Measurements from ENCODE around the gene DNAH12. TPM values are rescaled to one million over a fixed set of nuclear protein-coding genes. Genes with fewer than 3 reads are reported as not detected.

The DNAH12 gene
- total and polyA plus RNA-seq, 2 of the 4 experiments (the other 2 are of a cell fraction), result under 0.01 to 0.02 TPM

- H2BK120ac ChIP-seq (ENCODE audit: low read depth, low read length), result no peak overlapping the region
Measured at GRCh38 chr3:57397175-57398026, 146.7 kb downstream of the DNAH12 start.

More at GRCh38 chr3:57397175-57398026, 146.7 kb downstream of the DNAH12 start:
- H4K8ac ChIP-seq (ENCODE audit: low read depth in 2 of 2, low read length in 2 of 2), result no peak overlapping the region
- H3K23ac ChIP-seq (ENCODE audit: low read depth, low read length), result no peak overlapping the region
- in situ Hi-C loops (cut with MboI; ENCODE audit: low sequenced_read_pairs), result loop anchor here (25.0 kb wide), 1 partner anchor 465 kb away; no protein-coding TSS in a partner anchor
- POLR2A ChIA-PET (ENCODE audit: unreplicated experiment), result interaction anchor here (0.6 kb wide), 1 partner anchor 32 kb away, joined by 5 read pairs; no protein-coding TSS in a partner anchor
- H3K27me3 ChIP-seq (ENCODE audit: control insufficient read depth, insufficient read depth, low read length), result no peaks in the 10 kb centered on the region; the same call in 1 of the 2 replicates
- CTCF ChIA-PET, result interaction anchor here (0.5 to 2.1 kb wide), 19 partner anchors 10 to 770 kb away, joined by 3 to 9 read pairs (median 4); partner anchors contain the start of gene HESX1
- no peaks in the 10 kb centered on the region for H3K4me1 ChIP-seq (ENCODE audit: control insufficient read depth, insufficient read depth, low read length)
- no peak overlapping the region for H3K18ac ChIP-seq (ENCODE audit: low read depth, low read length)
- no peak overlapping the region for H4K91ac ChIP-seq (ENCODE audit: insufficient read depth, low read depth, low read length)
- no peak overlapping the region for H2AK9ac ChIP-seq (replicated peaks; ENCODE audit: low read depth, low read length, poor library complexity)
- no peak overlapping the region for H3K56ac ChIP-seq (ENCODE audit: extremely low read depth, insufficient read depth, low read length)
- no peak overlapping the region for H2AK5ac ChIP-seq (ENCODE audit: low read depth, low read length)
- no peak overlapping the region for H3K27ac ChIP-seq (ENCODE audit: insufficient read depth, low read length)
- H3K36me3 ChIP-seq (ENCODE audit: control insufficient read depth, insufficient read depth, low read length), result no peaks in the 10 kb centered on the region
- H3K9me1 ChIP-seq (ENCODE audit: insufficient read depth, low read length), result no peaks in the 10 kb centered on the region
- H3K9me3 ChIP-seq (ENCODE audit: control insufficient read depth, insufficient read depth, low read length), result no peaks in the 10 kb centered on the region
- no peaks in the 10 kb centered on the region for H4K20me1 ChIP-seq (ENCODE audit: insufficient read depth, low read length)
- ATAC-seq (ENCODE audit: low read depth), result peak; percentile 96
- no peak overlapping the region for H2BK5ac ChIP-seq (ENCODE audit: low read depth, low read length, poor library complexity, severe bottlenecking)
- H3K4ac ChIP-seq (ENCODE audit: low read depth, low read length), result no peak overlapping the region
- BruUV-seq (replicated peaks), result no TSS peak
- H3K14ac ChIP-seq (replicated peaks; ENCODE audit: low read depth, low read length), result no peak overlapping the region
- dilution Hi-C loops (cut with HindIII; ENCODE audit: low sequenced_read_pairs, unreplicated experiment), result no loop called here
- H2BK15ac ChIP-seq (ENCODE audit: low read depth, low read length), result no peak overlapping the region
- DNase-seq, result peak; percentile 42
- H3K4me3 ChIP-seq (ENCODE audit: insufficient read depth, low read depth, low read length), result no peak overlapping the region
- no peak overlapping the region for H3K9ac ChIP-seq (ENCODE audit: low read depth, low read length)
- no peak for TF ChIP-seq BHLHE40 (IDR thresholded peaks at IDR 0.05; ENCODE audit: low read depth, low read length)
- TF ChIP-seq CTCF (conservative IDR thresholded peaks at IDR 0.05; ENCODE audit: low read depth, low read length), result peak; percentile 70
- peak; percentile 74 for TF ChIP-seq RAD21 (IDR thresholded peaks at IDR 0.05; ENCODE audit: low read length)
- no peak for TF ChIP-seq RCOR1 (IDR thresholded peaks at IDR 0.05; ENCODE audit: insufficient replicate concordance, low read length)
- peak; percentile 55 for TF ChIP-seq SMC3 (IDR thresholded peaks at IDR 0.05; ENCODE audit: low read depth, low read length)
- no peak for TF ChIP-seq CHD1 (IDR thresholded peaks at IDR 0.05; ENCODE audit: low read depth, low read length)
- intact Hi-C loops (cut with micrococcal nuclease), result loop anchor here (2.0 kb wide), 1 partner anchor 455 kb away; no protein-coding TSS in a partner anchor
- WGBS, 2 experiments (ENCODE audit: extremely low coverage in 2 of 2, insufficient read length in 1 of 2), result no CpG with 5 or more reads among the region's 3 CpGs
- no peak overlapping the region for H2BK20ac ChIP-seq (ENCODE audit: low read depth, low read length)
- peak overlapping the region; percentile 62 for H2AFZ ChIP-seq (replicated peaks; ENCODE audit: low read length, poor library complexity)
- no peaks in the 10 kb centered on the region for H3K79me1 ChIP-seq (ENCODE audit: low read depth in 1 of 2, low read length in 2 of 2)
- no peak overlapping the region for H4K5ac ChIP-seq (ENCODE audit: low read depth, low read length)
- H3K4me2 ChIP-seq (ENCODE audit: low read depth, low read length), result peak overlapping the region; percentile 76; the same call in 1 of the 2 replicates

Data from IMR-90 (cell line).